ENCODE data around the gene NECAB3.

NECAB3 gene

DNA sequence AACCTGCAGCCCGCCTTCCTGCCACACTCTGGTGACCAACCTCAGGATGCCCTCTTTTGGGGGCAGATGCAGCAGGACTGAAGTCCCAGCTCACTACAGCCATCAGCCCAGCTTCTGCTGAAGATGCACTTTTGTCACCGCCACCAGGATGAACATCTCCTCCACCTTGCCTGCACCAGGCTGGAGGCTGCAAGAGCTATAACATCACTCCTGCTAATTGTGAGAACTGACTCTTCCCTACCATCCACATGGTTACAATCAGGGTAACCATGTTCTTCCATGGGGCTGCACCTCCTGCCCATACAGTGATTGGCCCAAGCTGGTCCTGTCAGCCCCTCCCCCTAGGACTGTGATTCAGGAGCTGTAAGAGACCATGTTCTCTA is 9.5 kb downstream of the NECAB3 start:
- Histone ChIP-seq H3K9me3 (ENCODE audit: control insufficient read depth, insufficient read depth, low read length) (no peaks in the 10 kb centered on the region), H3K4me3 (ENCODE audit: low read depth, low read length) (no peak overlapping the region), H3K4me1 (ENCODE audit: control insufficient read depth, insufficient read depth, low read length) (peaks cover 6% of the 10 kb centered on the region), H3K9ac (ENCODE audit: low read depth, low read length) (no peak overlapping the region), H3K27me3 (ENCODE audit: control insufficient read depth, insufficient read depth, low read length) (no peaks in the 10 kb centered on the region), H3K36me3 (ENCODE audit: control insufficient read depth, insufficient read depth, low read length) (peaks cover 5% of the 10 kb centered on the region)

DNA sequence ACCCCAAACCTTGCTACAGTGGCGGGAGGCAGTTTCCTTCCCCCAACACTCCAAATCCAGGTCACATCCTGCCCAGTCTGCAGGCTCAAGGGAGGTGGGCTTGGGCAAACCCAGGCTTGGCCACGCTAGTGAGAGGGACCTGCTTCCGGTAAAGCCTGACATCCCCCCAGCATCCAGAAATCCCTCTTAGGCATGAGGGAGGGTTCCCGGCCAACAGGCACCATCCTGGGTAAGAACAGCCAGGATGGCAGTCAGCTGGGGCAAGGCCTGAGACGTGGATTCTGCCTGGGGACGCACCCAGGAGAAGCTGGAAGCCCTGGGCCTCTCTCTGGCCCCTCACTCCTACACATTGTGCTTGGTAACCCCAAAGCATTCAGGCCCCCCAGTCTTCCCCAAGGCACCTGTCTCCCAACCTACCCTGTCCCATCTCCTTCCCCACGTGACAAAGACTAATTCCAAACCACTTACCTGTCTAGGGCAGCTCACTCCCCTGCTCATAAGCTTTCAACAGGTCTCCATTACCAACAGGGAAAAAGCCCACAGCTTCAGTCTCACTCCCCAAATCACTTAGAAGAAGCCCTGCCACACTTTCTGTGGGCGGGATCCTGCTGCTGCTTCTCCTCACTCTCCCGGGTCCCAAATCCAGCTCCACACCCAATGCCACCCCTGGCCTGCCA is 10.0 kb downstream of the NECAB3 start:
- peaks cover 6% of the 10 kb centered on the region for H3K36me3 ChIP-seq (ENCODE audit: control insufficient read depth, insufficient read depth, low read length)
- H3K9ac ChIP-seq (ENCODE audit: low read depth, low read length): peak overlapping the region; percentile 57
- H3K27me3 ChIP-seq (ENCODE audit: control insufficient read depth, insufficient read depth, low read length): no peaks in the 10 kb centered on the region
- peak overlapping the region; percentile 94 for H3K4me3 ChIP-seq (ENCODE audit: low read depth, low read length)
- peaks cover 6% of the 10 kb centered on the region for H3K4me1 ChIP-seq (ENCODE audit: control insufficient read depth, insufficient read depth, low read length)
- no peaks in the 10 kb centered on the region for H3K9me3 ChIP-seq (ENCODE audit: control insufficient read depth, insufficient read depth, low read length)

DNA sequence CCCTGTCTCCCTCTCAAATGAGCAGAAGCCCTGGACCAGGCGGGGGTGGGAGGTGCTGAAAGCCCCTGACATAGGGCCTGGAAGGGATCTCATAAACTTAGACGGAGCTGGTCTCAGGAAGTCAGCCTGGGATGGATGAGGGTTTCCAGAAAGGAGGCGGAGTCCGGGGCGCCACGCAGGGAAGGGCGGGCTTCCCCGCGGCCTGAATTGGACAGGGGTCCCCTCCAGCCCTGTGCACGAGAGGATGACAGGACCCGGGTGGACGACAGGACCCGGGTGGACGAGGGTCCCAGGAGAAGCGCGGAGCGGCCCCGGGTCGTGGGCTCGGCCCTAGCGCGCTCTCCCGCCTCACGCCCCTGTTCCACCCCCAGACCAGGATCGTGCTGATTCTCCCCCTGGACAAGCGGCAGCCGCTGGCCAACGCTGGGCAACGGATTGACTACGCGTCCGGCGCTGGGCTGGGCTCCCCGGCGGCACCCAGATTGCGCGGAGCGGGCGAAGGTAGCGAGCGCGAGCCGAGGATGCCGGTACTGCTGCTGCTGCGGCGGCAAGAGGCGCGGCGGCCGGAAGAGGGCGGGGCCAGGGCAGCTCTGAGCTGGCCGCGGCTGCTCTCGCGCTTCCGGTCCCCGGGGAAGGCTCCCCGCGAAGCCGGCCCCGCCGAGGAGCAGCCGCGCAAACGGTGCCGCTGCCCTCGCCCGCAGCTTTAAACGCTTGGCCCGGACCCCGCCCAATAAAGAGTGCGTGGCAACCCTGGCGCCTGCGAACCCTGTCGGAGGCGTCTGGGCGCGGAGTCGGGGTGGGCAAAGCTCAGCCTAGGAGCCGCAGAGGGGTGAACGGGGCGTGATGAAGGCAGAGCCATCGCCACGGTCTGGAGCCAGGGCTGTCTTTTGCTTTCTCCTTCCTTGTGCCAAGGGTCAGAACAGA is 10.8 kb downstream of the NECAB3 start:
- Histone ChIP-seq H3K9me3 (ENCODE audit: control insufficient read depth, insufficient read depth, low read length) (no peaks in the 10 kb centered on the region), H3K36me3 (ENCODE audit: control insufficient read depth, insufficient read depth, low read length) (peaks cover 9% of the 10 kb centered on the region), H3K9ac (ENCODE audit: low read depth, low read length) (peak overlapping the region; percentile 83), H3K4me3 (ENCODE audit: low read depth, low read length) (peak overlapping the region; percentile 94), H3K27me3 (ENCODE audit: control insufficient read depth, insufficient read depth, low read length) (no peaks in the 10 kb centered on the region), H3K4me1 (ENCODE audit: control insufficient read depth, insufficient read depth, low read length) (peaks cover 6% of the 10 kb centered on the region)

DNA sequence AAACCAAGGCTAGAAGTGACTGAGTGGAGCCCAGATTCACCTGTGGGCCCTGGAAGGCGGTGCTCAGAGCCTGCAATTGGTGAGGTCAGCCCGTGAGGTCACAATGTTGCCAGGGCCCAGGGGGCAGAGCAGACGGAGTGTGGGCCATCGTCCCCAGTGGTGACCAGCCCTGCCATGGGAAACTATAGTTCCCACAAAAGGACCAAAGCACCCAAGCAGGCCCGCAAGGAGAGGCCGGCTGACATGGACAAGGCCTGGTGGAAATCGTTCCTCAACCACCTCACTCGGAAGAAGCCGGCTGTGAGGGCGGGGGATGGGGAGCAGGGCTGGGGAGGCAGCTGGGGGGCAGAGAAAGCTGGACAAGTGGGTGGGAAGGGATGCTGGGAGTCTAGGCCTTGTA is 12.1 kb downstream of the NECAB3 start, which contains the start of gene C20orf144:
C20orf144 (plus strand) TSS at position 156 of the 400 bp plus-strand sequence; CDS start at position 175, 19 bp downstream.
- peaks cover 6% of the 10 kb centered on the region for H3K4me1 ChIP-seq (ENCODE audit: control insufficient read depth, insufficient read depth, low read length)
- peaks cover 11% of the 10 kb centered on the region for H3K36me3 ChIP-seq (ENCODE audit: control insufficient read depth, insufficient read depth, low read length)
- H3K27me3 ChIP-seq (ENCODE audit: control insufficient read depth, insufficient read depth, low read length): no peaks in the 10 kb centered on the region
- no peaks in the 10 kb centered on the region for H3K9me3 ChIP-seq (ENCODE audit: control insufficient read depth, insufficient read depth, low read length)
- H3K4me3 ChIP-seq (ENCODE audit: low read depth, low read length): peak within 1 kb of the TSS; percentile 94
- H3K9ac ChIP-seq (ENCODE audit: low read depth, low read length): peak within 1 kb of the TSS; percentile 83

DNA sequence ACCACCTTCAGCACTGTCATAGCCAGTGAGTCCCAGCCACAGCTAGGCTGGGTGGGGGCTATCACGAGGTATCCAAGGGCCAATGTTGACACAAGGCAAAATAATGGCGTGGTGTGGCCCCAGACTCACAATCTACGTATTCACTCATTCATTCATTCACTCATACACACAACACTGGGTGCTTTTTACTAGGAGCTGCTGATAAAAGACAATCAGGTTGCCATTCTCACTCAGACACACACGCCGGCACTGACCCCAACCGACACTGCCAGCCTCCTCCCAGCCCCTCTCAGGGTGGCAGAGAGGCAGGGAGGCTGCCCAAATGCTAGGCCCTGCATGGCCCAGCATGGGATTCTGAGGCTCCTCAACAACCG is 13.6 kb downstream of the NECAB3 start:
- H3K9ac ChIP-seq (ENCODE audit: low read depth, low read length): no peak overlapping the region
- H3K4me3 ChIP-seq (ENCODE audit: low read depth, low read length): no peak overlapping the region
- no peaks in the 10 kb centered on the region for H3K27me3 ChIP-seq (ENCODE audit: control insufficient read depth, insufficient read depth, low read length)
- H3K9me3 ChIP-seq (ENCODE audit: control insufficient read depth, insufficient read depth, low read length): no peaks in the 10 kb centered on the region
- peaks cover 3% of the 10 kb centered on the region for H3K4me1 ChIP-seq (ENCODE audit: control insufficient read depth, insufficient read depth, low read length)
- peaks cover 11% of the 10 kb centered on the region for H3K36me3 ChIP-seq (ENCODE audit: control insufficient read depth, insufficient read depth, low read length)

DNA sequence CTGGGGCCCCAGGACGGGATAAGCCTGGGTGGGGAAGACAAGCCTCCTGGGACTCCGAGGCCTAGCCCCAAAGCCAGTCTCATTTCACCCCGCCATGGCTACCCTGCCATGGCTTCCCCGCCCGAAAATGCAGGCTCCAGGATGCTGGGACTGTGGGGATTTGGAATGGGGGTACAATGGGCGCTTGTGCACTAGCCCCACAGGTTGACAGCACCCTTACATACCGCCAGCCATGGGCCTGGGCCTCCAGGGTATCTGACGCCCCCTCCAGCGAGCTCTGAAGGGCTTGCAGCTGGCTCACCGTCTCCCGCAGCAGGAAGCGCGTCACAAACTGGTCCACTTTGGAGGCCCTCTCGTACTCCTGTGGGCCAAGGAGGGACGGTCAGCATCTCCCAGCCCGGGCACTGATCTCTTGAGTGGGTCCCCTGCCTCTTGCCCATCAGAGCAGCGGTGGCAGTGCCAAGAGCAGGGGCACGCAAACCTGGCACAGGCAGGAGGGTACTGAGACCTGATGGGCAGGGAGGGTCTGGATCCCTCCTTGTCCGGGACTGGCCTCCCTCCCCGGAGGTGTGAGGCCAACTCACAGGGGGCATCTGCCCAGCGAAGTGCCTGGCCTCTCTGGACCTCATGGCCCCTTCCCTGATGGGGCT is 14.1 kb downstream of the NECAB3 start:
- Histone ChIP-seq H3K4me1 (ENCODE audit: control insufficient read depth, insufficient read depth, low read length) (peaks cover 3% of the 10 kb centered on the region), H3K36me3 (ENCODE audit: control insufficient read depth, insufficient read depth, low read length) (peaks cover 11% of the 10 kb centered on the region), H3K9ac (ENCODE audit: low read depth, low read length) (no peak overlapping the region), H3K9me3 (ENCODE audit: control insufficient read depth, insufficient read depth, low read length) (no peaks in the 10 kb centered on the region), H3K4me3 (ENCODE audit: low read depth, low read length) (no peak overlapping the region), H3K27me3 (ENCODE audit: control insufficient read depth, insufficient read depth, low read length) (no peaks in the 10 kb centered on the region)

DNA sequence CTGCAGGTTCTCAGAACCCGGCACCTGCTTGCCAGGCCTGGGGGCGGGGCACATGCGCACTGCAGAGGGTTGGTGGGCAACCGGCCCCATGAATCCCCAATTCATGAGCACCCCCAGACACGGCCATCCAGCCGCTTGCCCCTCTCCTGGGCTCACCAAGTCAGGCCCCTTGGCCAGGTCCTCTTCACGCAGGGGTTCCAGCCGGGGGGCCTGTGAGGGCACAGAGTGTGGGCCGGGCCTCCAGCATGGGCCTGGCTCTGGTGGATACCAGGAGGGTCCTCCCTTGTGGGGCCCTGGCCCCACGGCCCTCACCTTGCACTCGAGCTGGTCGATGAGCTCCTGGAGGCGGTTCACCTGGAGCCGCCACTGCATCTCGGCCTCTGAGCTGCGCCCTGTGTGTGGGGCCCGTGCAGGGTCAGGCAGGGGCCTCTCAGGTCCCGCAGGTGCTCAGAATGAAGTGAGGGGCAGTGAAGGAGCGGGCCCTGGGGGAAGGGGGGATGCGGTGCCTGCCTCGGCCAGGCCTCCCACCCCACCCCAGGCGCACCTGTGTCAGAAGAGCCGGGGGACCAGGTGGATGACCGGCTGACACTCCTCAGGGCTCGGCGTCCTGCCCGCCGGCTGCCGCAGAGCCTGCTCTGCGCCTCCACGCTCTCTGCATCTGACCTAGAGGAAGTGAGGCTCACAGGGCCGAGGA is 14.7 kb downstream of the NECAB3 start:
- no peak overlapping the region for H3K9ac ChIP-seq (ENCODE audit: low read depth, low read length)
- H3K27me3 ChIP-seq (ENCODE audit: control insufficient read depth, insufficient read depth, low read length): no peaks in the 10 kb centered on the region
- H3K9me3 ChIP-seq (ENCODE audit: control insufficient read depth, insufficient read depth, low read length): no peaks in the 10 kb centered on the region
- peaks cover 11% of the 10 kb centered on the region for H3K36me3 ChIP-seq (ENCODE audit: control insufficient read depth, insufficient read depth, low read length)
- H3K4me1 ChIP-seq (ENCODE audit: control insufficient read depth, insufficient read depth, low read length): peaks cover 3% of the 10 kb centered on the region
- no peak overlapping the region for H3K4me3 ChIP-seq (ENCODE audit: low read depth, low read length)

DNA sequence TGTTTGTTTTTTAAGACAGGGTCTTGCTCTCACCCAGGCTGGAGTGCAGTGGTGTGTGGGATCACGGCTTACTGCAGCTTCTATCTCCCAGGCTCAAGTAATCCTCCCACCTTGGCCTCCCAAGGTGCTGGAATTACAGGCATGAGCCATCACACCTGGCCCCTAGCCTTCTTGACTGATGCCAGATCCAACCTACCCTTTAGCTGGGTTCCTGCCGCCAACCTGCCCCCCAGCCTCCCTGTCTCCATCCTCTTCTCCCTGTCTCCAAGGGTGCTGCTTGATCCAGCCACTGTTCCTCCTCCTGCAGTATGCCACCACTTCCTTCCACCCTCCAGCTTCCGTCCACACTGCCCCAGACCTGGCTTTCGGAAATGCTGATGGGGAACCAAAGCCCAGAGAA is 15.3 kb downstream of the NECAB3 start:
- Histone ChIP-seq H3K4me3 (ENCODE audit: low read depth, low read length) (no peak overlapping the region), H3K36me3 (ENCODE audit: control insufficient read depth, insufficient read depth, low read length) (peaks cover 11% of the 10 kb centered on the region), H3K4me1 (ENCODE audit: control insufficient read depth, insufficient read depth, low read length) (peaks cover 3% of the 10 kb centered on the region)

DNA sequence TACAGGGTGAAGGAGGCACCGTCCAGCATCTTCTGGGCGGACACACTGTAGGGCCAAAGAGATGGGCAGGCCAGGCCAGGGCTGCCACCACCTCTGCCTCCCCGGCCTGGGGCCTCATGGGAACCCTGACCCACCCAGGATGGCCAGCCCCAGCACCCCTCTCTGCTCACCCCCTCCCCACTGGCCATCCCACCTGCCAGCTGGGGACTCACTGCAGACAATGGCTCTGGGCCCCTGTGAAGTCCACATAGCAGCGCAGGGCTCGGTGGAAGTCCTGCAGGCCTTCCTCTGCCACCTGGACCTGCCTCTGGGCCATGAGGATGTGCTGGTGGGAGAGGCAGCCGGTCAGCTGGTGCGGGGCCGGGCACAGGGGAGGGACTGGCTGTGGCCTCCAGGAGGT is 15.7 kb downstream of the NECAB3 start:
- Histone ChIP-seq H3K36me3 (ENCODE audit: control insufficient read depth, insufficient read depth, low read length) (peaks cover 11% of the 10 kb centered on the region), H3K9me3 (ENCODE audit: control insufficient read depth, insufficient read depth, low read length) (no peaks in the 10 kb centered on the region), H3K4me1 (ENCODE audit: control insufficient read depth, insufficient read depth, low read length) (peaks cover 3% of the 10 kb centered on the region), H3K9ac (ENCODE audit: low read depth, low read length) (no peak overlapping the region), H3K27me3 (ENCODE audit: control insufficient read depth, insufficient read depth, low read length) (no peaks in the 10 kb centered on the region), H3K4me3 (ENCODE audit: low read depth, low read length) (no peak overlapping the region)

More for the DNA sequence above, 15.3 kb downstream of the NECAB3 start:
- Histone ChIP-seq H3K27me3 (ENCODE audit: control insufficient read depth, insufficient read depth, low read length) (no peaks in the 10 kb centered on the region), H3K9ac (ENCODE audit: low read depth, low read length) (no peak overlapping the region), H3K9me3 (ENCODE audit: control insufficient read depth, insufficient read depth, low read length) (no peaks in the 10 kb centered on the region)

DNA sequence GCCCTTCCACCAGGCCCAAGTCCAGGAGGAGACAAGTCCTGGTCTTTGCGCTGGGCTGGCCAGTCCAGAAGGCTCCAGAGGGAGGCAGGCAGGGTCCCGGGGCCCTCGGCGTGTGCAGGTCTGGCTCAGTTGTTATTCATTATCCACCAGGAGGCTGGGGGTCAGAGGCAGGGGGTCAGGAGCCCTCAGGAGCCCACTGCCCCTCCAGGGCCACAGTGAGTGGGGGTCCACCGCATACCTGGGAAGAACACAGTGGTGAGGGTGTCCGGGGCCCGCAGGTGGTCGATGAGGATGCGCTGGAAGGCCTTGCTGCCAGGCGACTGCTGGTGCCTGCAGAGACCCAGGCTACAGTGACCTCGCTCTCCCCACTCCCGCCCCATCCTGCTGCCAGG is 16.5 kb downstream of the NECAB3 start:
- Histone ChIP-seq H3K9ac (ENCODE audit: low read depth, low read length) (no peak overlapping the region), H3K4me1 (ENCODE audit: control insufficient read depth, insufficient read depth, low read length) (peaks cover under 1% of the 10 kb centered on the region), H3K9me3 (ENCODE audit: control insufficient read depth, insufficient read depth, low read length) (no peaks in the 10 kb centered on the region), H3K4me3 (ENCODE audit: low read depth, low read length) (no peak overlapping the region), H3K27me3 (ENCODE audit: control insufficient read depth, insufficient read depth, low read length) (no peaks in the 10 kb centered on the region), H3K36me3 (ENCODE audit: control insufficient read depth, insufficient read depth, low read length) (peaks cover 11% of the 10 kb centered on the region)
